HepG2 (cell line): ENCODE data around the gene PKP4. TPM values are rescaled to one million over a fixed set of nuclear protein-coding genes. Genes with fewer than 3 reads are reported as not detected.
A peak's percentile ranks its signal among the peaks of the same experiment; 100 is the strongest.
"Not testable (repeated sequence)": the region's sequence is repeated elsewhere in the genome, so short reads cannot be mapped to it uniquely, and the experiment has no call there.

Experiments
- CBFB ChIP-seq: sonication (generic); formaldehyde crosslinking; IDR thresholded peaks from 2 replicates; pipeline ENCODE4 v1.4.0; 2020; ENCODE audit warnings: missing genetic modification reagents
- FOXJ3 ChIP-seq: sonication (generic); formaldehyde crosslinking; IDR thresholded peaks from 2 replicates; pipeline ENCODE4 v1.4.0; 2020; ENCODE audit warnings: missing genetic modification reagents, mild to moderate bottlenecking, borderline replicate concordance
- GABPA ChIP-seq, 2 experiments: IDR thresholded peaks; 2 replicates each; pipeline ENCODE4 v1.6.1; 2011 to 2016; ENCODE audit warnings: low read depth in 2 of 2, low read length in 1 of 2, missing biosample characterization in 1 of 2, missing genetic modification characterization in 1 of 2
- HHEX ChIP-seq: IDR thresholded peaks from 2 replicates; pipeline ENCODE4 v1.6.1; 2016; ENCODE audit warnings: control low read depth
- LCORL ChIP-seq, 2 experiments: fragments of 450-650 bp in 1 of 2; sonication (generic) in 1 of 2; formaldehyde crosslinking in 1 of 2; IDR thresholded peaks; 2 replicates each; pipeline versions ENCODE4 v1.5.0 to v1.6.1; 2017 to 2020; ENCODE audit warnings: antibody characterized with exemption in 1 of 2, missing genetic modification reagents in 1 of 2
- TEAD2 ChIP-seq: sonication (generic); formaldehyde crosslinking; IDR thresholded peaks from 2 replicates; pipeline ENCODE4 v1.9.0; 2021; ENCODE audit warnings: missing genetic modification reagents
- ZBTB10 ChIP-seq: sonication (generic); formaldehyde crosslinking; IDR thresholded peaks from 2 replicates; pipeline ENCODE4 v1.4.0; 2020; ENCODE audit warnings: missing genetic modification reagents, borderline replicate concordance
- ZFP37 ChIP-seq: sonication (generic); formaldehyde crosslinking; IDR thresholded peaks from 2 replicates; pipeline ENCODE4 v1.4.0; 2020; ENCODE audit warnings: missing genetic modification reagents, borderline replicate concordance
- ZMYM3 ChIP-seq: sonication (generic); formaldehyde crosslinking; IDR thresholded peaks from 2 replicates; pipeline ENCODE4 v1.5.1; 2020; ENCODE audit warnings: mild to moderate bottlenecking, missing genetic modification reagents
- ZNF331 ChIP-seq: sonication (generic); formaldehyde crosslinking; IDR thresholded peaks from 2 replicates; pipeline ENCODE4 v1.4.0; 2020; ENCODE audit warnings: missing genetic modification reagents
- ZNF33B ChIP-seq: sonication (generic); formaldehyde crosslinking; IDR thresholded peaks from 2 replicates; pipeline ENCODE4 v1.5.1; 2020; ENCODE audit warnings: mild to moderate bottlenecking, missing genetic modification reagents
- ZNF614 ChIP-seq: IDR thresholded peaks from 2 replicates; pipeline ENCODE4 v1.6.1; 2018; ENCODE audit warnings: missing biosample characterization, missing genetic modification reagents, inconsistent platforms, borderline replicate concordance
- polyA plus RNA-seq, 8 experiments: library from polyadenylated mRNA; depleted of rRNA in 3 of 8; stranded (reverse) in 7 of 8; unstranded in 1 of 8; fragments of >200 nt; fragmentation: Illumina TruSeq in 4 of 8; extraction: Trizol in 4 of 8; gene quantifications; 2 replicates each; pipeline versions ENCODE4 v1.2.1 to v1.2.3, GENCODE V29; 2011 to 2016; ENCODE audit warnings: low read depth in 4 of 8, missing spikeins in 1 of 8, mixed read lengths in 1 of 8; ENCODE audit not compliant: insufficient read depth in 1 of 8
- total RNA-seq, 5 experiments: library from RNA; depleted of rRNA; stranded (reverse); fragments of >200 nt; fragmentation: Illumina TruSeq; extraction: Trizol; gene quantifications; 2 replicates each; pipeline ENCODE4 v1.2.3, GENCODE V29; 2016; ENCODE audit warnings: low read depth in 1 of 5
- TF ChIP-seq, protein P1 (sequence below): sonication (generic); formaldehyde crosslinking; IDR thresholded peaks from 2 replicates; pipeline ENCODE4 v1.4.0; 2020; ENCODE audit warnings: missing genetic modification reagents, borderline replicate concordance
- TF ChIP-seq, protein P2 (sequence below): sonication (generic); formaldehyde crosslinking; IDR thresholded peaks from 2 replicates; pipeline ENCODE4 v1.8.0; 2022; ENCODE audit warnings: missing genetic modification reagents, mild to moderate bottlenecking, borderline replicate concordance
- TF ChIP-seq, protein P3 (sequence below): IDR thresholded peaks from 2 replicates; pipeline ENCODE4 v1.4.0; 2020; ENCODE audit warnings: mild to moderate bottlenecking, missing genetic modification reagents
- TF ChIP-seq, protein P4 (sequence below): IDR thresholded peaks from 2 replicates; pipeline ENCODE4 v1.6.1; 2016; ENCODE audit warnings: low read depth, control low read depth

The PKP4 gene
- total and polyA plus RNA-seq, 2 of the 13 experiments (the other 11 are each of a cell fraction or from before 2014, with no cell fraction given), result 80.9 to 90.5 TPM

DNA sequence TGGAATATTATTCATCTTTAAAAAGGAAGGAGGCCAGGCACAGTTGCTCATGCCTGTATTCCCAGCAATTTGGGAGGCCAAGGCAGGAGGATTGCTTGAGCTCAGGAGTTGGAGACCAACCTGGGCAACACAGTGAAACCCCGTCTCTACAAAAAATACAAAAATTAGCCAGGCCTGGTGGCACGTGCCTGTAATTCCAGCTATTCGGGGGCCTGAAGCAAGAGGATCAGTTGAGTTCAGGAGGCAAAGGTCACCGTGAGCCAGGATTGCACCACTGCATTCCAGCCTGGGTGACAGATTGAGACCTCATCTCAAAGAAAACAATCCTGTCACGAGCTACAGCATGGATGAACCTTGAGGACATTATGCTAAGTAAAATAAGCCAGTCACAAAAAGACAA is 239.0 kb downstream of the PKP4 start (continued):
- TF ChIP-seq ZBTB10 (CRISPR knock-in tag) (0 out of 2 replicates have a peak, but pooled peaks have one; percentile 36), LCORL (IDR thresholded peaks at IDR 0.05) (peak; percentile 79), LCORL (CRISPR knock-in tag; IDR thresholded peaks at IDR 0.05) (peak; percentile 98), ZMYM3 (peak; percentile 94), ZNF33B (CRISPR knock-in tag) (0 out of 2 replicates have a peak, but pooled peaks have one; percentile 70), FOXJ3 (CRISPR knock-in tag) (peak; percentile 93), ZNF331 (CRISPR knock-in tag) (peak; percentile 98), CBFB (CRISPR knock-in tag) (peak; percentile 81), GABPA (CRISPR knock-in tag; IDR thresholded peaks at IDR 0.05; ENCODE audit: low read depth) (0 out of 2 replicates have a peak, but pooled peaks have one; percentile 9), ZFP37 (CRISPR knock-in tag) (peak; percentile 46; the same call in 1 of the 2 replicates), HHEX (CRISPR knock-in tag) (peak; percentile 78), TEAD2 (peak; percentile 79; the same call in 1 of the 2 replicates), ZNF614 (CRISPR knock-in tag) (peak; percentile 98)
- TF ChIP-seq, protein P1, sequence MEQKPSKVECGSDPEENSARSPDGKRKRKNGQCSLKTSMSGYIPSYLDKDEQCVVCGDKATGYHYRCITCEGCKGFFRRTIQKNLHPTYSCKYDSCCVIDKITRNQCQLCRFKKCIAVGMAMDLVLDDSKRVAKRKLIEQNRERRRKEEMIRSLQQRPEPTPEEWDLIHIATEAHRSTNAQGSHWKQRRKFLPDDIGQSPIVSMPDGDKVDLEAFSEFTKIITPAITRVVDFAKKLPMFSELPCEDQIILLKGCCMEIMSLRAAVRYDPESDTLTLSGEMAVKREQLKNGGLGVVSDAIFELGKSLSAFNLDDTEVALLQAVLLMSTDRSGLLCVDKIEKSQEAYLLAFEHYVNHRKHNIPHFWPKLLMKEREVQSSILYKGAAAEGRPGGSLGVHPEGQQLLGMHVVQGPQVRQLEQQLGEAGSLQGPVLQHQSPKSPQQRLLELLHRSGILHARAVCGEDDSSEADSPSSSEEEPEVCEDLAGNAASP (CRISPR knock-in tag), result peak; percentile 97
- TF ChIP-seq, protein P2, sequence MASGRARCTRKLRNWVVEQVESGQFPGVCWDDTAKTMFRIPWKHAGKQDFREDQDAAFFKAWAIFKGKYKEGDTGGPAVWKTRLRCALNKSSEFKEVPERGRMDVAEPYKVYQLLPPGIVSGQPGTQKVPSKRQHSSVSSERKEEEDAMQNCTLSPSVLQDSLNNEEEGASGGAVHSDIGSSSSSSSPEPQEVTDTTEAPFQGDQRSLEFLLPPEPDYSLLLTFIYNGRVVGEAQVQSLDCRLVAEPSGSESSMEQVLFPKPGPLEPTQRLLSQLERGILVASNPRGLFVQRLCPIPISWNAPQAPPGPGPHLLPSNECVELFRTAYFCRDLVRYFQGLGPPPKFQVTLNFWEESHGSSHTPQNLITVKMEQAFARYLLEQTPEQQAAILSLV, result 0 out of 2 replicates have a peak, but pooled peaks have one; percentile 42
- TF ChIP-seq, protein P3, sequence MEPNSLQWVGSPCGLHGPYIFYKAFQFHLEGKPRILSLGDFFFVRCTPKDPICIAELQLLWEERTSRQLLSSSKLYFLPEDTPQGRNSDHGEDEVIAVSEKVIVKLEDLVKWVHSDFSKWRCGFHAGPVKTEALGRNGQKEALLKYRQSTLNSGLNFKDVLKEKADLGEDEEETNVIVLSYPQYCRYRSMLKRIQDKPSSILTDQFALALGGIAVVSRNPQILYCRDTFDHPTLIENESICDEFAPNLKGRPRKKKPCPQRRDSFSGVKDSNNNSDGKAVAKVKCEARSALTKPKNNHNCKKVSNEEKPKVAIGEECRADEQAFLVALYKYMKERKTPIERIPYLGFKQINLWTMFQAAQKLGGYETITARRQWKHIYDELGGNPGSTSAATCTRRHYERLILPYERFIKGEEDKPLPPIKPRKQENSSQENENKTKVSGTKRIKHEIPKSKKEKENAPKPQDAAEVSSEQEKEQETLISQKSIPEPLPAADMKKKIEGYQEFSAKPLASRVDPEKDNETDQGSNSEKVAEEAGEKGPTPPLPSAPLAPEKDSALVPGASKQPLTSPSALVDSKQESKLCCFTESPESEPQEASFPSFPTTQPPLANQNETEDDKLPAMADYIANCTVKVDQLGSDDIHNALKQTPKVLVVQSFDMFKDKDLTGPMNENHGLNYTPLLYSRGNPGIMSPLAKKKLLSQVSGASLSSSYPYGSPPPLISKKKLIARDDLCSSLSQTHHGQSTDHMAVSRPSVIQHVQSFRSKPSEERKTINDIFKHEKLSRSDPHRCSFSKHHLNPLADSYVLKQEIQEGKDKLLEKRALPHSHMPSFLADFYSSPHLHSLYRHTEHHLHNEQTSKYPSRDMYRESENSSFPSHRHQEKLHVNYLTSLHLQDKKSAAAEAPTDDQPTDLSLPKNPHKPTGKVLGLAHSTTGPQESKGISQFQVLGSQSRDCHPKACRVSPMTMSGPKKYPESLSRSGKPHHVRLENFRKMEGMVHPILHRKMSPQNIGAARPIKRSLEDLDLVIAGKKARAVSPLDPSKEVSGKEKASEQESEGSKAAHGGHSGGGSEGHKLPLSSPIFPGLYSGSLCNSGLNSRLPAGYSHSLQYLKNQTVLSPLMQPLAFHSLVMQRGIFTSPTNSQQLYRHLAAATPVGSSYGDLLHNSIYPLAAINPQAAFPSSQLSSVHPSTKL, result peak; percentile 99
- not testable (repeated sequence) for TF ChIP-seq GABPA (IDR thresholded peaks at IDR 0.05; ENCODE audit: low read depth, low read length)
- TF ChIP-seq, protein P4, sequence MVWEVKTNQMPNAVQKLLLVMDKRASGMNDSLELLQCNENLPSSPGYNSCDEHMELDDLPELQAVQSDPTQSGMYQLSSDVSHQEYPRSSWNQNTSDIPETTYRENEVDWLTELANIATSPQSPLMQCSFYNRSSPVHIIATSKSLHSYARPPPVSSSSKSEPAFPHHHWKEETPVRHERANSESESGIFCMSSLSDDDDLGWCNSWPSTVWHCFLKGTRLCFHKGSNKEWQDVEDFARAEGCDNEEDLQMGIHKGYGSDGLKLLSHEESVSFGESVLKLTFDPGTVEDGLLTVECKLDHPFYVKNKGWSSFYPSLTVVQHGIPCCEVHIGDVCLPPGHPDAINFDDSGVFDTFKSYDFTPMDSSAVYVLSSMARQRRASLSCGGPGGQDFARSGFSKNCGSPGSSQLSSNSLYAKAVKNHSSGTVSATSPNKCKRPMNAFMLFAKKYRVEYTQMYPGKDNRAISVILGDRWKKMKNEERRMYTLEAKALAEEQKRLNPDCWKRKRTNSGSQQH, result 0 out of 2 replicates have a peak, but pooled peaks have one; percentile 38
